Measurements from ENCODE around the gene LRRC40.
A peak's percentile ranks its signal among the peaks of the same experiment; 100 is the strongest.
"Not testable (repeated sequence)": the region's sequence is repeated elsewhere in the genome, so short reads cannot be mapped to it uniquely, and the experiment has no call there.

The LRRC40 gene

GRCh38 chr1:70202173-70202758 is 3.1 kb downstream of the LRRC40 start:
- DNase-seq (ENCODE audit: low spot score), result no peak

- no peak for DNase-seq (ENCODE audit: low spot score)
Observed at GRCh38 chr1:70200065-70200464, 5.3 kb downstream of the LRRC40 start.

- no peak for DNase-seq (ENCODE audit: low spot score)
Observed at GRCh38 chr1:70196333-70196732, 9.0 kb downstream of the LRRC40 start.

- no peak for DNase-seq (ENCODE audit: low spot score)
Observed at GRCh38 chr1:70195342-70195741, 10.0 kb downstream of the LRRC40 start.

- DNase-seq (ENCODE audit: low spot score), result no peak
Observed at GRCh38 chr1:70194601-70195000, 10.8 kb downstream of the LRRC40 start.

- DNase-seq (ENCODE audit: low spot score), result not testable (repeated sequence)
Observed at GRCh38 chr1:70192446-70192845, 12.9 kb downstream of the LRRC40 start.

GRCh38 chr1:70190180-70190579 is 15.2 kb downstream of the LRRC40 start:
- DNase-seq (ENCODE audit: low spot score), result no peak

- no peak for DNase-seq (ENCODE audit: low spot score)
Observed at GRCh38 chr1:70188522-70188921, 16.9 kb downstream of the LRRC40 start.

GRCh38 chr1:70185181-70185580 is 20.2 kb downstream of the LRRC40 start:
- DNase-seq (ENCODE audit: low spot score), result not testable (repeated sequence)

GRCh38 chr1:70171512-70171911 is 33.9 kb downstream of the LRRC40 start:
- DNase-seq (ENCODE audit: low spot score), result no peak

- no peak for DNase-seq (ENCODE audit: low spot score)
Observed at GRCh38 chr1:70169018-70169839, 36.1 kb downstream of the LRRC40 start.

GRCh38 chr1:70168283-70168682 is 37.1 kb downstream of the LRRC40 start:
- DNase-seq (ENCODE audit: low spot score), result no peak

GRCh38 chr1:70164350-70164749 is 41.0 kb downstream of the LRRC40 start:
- no peak for DNase-seq (ENCODE audit: low spot score)

- DNase-seq (ENCODE audit: low spot score), result peak; percentile 38
Observed at GRCh38 chr1:70156529-70157120, 48.8 kb downstream of the LRRC40 start.

GRCh38 chr1:70153739-70154138 is 51.6 kb downstream of the LRRC40 start:
- no peak for DNase-seq (ENCODE audit: low spot score)

GRCh38 chr1:70150444-70150843 is 54.9 kb downstream of the LRRC40 start:
- DNase-seq (ENCODE audit: low spot score), result no peak

- no peak for DNase-seq (ENCODE audit: low spot score)
Observed at GRCh38 chr1:70146488-70146887, 58.9 kb downstream of the LRRC40 start.

- DNase-seq (ENCODE audit: low spot score), result no peak
Observed at GRCh38 chr1:70143048-70143659, 62.2 kb downstream of the LRRC40 start.

- no peak for DNase-seq (ENCODE audit: low spot score)
Observed at GRCh38 chr1:70142075-70142474, 63.3 kb downstream of the LRRC40 start.

- no peak for DNase-seq (ENCODE audit: low spot score)
Observed at GRCh38 chr1:70140894-70141293, 64.5 kb downstream of the LRRC40 start.

GRCh38 chr1:70140343-70140742 is 65.0 kb downstream of the LRRC40 start:
- no peak for DNase-seq (ENCODE audit: low spot score)

GRCh38 chr1:70134148-70134547 is 71.2 kb downstream of the LRRC40 start:
- peak; percentile 40 for DNase-seq (ENCODE audit: low spot score)

- DNase-seq (ENCODE audit: low spot score), result no peak
Observed at GRCh38 chr1:70117046-70117445, 88.3 kb downstream of the LRRC40 start.
